AG09319 (cell line): Measurements from ENCODE around the gene CX3CR1.

ENCODE experiments used
- DNase-seq: peaks from one replicate; pipeline ENCODE4 v3.0.0-alpha.2; 2010; ENCODE audit warnings: low read depth; ENCODE audit errors: extremely low read depth
- TF ChIP-seq, protein P1 (sequence below): IDR thresholded peaks from 2 replicates; pipeline ENCODE4 v1.5.1; 2011; ENCODE audit warnings: low read depth, mild to moderate bottlenecking, inconsistent platforms, low read length, moderate library complexity

CX3CR1 gene

DNA sequence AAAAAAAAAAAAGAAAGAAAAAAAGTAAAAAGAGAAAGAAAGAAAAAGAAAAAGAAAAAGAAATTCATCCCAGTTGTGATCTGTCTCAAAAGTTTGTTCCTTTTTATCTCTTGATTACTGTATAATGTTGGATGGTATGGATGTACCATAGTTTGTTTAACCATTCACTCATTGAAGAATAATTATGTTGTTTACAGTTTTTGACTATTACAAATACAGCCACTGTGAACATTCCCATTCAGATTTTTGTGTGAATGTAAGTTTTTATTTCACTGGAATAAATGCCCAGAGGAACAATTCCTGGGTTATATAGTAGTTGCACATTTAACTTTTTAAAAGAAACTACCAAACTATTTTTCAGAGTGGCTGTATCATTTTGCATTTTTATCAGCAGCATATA, 39.4 kb upstream of the CX3CR1 start:
- TF ChIP-seq, protein P1, sequence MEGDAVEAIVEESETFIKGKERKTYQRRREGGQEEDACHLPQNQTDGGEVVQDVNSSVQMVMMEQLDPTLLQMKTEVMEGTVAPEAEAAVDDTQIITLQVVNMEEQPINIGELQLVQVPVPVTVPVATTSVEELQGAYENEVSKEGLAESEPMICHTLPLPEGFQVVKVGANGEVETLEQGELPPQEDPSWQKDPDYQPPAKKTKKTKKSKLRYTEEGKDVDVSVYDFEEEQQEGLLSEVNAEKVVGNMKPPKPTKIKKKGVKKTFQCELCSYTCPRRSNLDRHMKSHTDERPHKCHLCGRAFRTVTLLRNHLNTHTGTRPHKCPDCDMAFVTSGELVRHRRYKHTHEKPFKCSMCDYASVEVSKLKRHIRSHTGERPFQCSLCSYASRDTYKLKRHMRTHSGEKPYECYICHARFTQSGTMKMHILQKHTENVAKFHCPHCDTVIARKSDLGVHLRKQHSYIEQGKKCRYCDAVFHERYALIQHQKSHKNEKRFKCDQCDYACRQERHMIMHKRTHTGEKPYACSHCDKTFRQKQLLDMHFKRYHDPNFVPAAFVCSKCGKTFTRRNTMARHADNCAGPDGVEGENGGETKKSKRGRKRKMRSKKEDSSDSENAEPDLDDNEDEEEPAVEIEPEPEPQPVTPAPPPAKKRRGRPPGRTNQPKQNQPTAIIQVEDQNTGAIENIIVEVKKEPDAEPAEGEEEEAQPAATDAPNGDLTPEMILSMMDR, result no peak
- DNase-seq, result no peak

DNA sequence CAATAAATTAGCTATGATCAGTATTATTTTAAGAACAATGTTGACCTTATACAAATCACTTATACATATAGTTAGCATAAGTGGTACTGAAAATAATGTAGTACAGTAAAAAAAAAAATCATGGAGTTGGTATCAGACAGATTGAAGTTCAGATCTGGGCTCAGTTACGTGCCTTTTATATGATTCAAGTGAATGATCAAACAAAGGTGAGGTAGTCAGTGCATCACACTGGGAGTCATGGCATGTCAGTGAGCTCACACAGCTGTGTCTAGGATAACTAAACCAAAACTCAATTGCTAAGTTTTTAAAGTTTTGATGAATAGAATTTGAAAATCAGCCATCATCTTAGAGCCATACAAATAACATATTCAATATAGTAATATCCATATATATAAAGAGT, 38.5 kb upstream of the CX3CR1 start:
- TF ChIP-seq, protein P1, result no peak
- no peak for DNase-seq

DNA sequence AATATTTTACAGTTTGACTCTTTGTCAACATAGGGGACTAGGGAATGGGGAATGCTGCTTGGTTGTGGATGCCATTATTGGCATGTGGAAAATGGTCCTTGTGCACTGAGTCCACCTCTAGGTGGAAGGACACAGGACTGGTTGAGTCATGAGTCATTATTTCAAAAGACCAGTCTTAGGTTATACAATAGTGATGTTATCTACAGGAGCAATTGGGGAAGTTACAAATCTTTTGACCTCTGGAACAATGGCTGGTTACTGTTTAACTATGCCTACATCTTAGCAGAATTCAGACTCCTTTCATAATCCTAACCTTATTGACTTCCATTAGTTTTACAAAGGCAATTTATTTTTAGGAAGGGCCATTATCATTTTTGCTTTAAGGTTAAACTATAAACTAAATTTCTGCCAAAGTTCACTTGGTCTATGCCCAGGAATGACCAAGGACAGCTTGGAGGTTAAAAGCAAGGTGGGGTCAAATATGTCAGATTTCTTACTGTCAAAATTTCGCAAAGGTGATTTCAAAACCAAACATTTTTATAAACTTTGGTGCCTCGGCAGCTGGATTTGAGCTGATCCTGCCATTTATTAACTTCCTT, 37.8 kb upstream of the CX3CR1 start:
- TF ChIP-seq, protein P1, result no peak
- no peak for DNase-seq

DNA sequence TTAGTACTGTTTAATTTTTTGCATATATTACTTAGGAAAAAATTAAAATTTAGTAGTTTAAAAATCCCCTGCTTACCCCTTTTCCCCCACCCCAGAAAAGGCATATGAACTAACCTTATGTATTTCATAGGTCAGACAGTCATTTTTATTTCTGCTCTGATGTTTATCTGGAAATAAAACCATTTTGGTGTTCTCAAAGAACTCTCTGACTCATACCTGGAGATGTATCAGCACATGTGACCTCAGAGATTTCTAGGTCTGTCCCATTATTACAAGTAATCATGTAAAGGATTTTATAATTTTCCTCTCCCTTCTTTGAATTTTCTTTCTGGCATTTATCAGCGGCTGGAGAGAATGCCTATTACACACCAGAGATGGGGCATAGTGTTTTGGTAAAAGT, 35.6 kb upstream of the CX3CR1 start:
- no peak for DNase-seq
- TF ChIP-seq, protein P1, result no peak

DNA sequence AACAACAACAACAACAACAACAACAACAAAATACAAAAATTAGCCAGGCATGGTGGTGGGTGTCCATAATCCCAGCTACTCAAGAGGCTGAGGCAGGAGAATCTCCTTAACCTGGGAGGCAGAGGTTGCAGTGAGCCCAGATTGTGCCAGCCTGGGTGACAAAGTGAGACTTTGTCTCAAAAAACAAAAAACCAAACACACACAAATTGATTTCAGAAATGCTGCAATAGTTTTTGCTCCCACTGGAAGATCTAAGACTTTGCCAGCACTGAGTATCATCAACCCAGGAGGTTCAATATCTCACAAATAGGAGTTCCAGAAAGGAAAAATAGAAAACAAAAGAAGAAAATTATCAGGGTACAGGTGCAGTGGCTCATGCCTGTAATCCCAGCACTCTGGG, 33.5 kb upstream of the CX3CR1 start:
- TF ChIP-seq, protein P1, result no peak
- no peak for DNase-seq

DNA sequence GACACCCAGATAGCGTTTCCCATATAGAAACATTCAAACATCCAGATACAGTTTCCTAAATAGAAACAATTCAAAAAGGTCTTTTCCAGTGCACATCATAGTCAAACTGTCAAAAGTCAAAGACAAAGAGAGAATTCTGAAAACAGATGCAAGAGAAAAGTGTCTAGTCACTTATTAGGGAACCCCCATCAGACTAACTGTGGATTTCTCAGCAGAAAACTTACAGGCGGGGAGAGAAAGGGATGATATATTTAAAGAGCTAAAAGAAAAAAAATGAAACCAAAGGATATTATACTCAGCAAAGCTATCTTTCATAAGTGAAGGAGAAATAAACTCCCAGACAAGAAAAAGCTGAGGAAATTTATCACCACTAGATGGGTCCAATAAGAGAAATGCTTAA, 22.3 kb upstream of the CX3CR1 start:
- DNase-seq, result no peak
- TF ChIP-seq, protein P1, result no peak

DNA sequence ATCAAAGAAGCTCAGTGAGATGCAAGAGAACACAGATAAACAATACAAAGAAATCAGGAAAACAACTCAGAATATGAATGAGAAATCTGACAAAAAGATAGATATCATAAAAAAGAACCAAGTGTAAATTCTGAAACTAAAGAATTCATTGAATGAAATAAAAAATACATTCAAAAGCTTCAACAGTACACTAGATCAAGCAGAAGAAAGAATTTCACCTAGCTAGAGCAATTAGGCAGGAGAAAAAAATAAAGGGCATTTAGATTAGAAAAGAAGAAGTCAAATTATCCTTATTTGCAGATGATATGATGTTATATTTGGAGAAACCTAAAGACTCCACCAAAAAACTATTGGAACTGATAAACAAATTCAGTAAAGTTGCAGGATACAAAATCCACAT, 19.4 kb upstream of the CX3CR1 start:
- DNase-seq, result no peak
- TF ChIP-seq, protein P1, result no peak
